GM12875 (cell line): Measurements from ENCODE around the gene SMOC2.

Experiments
- H3K4me3 ChIP-seq: one replicate; pipeline ENCODE4 v1.5.1; 2011; ENCODE audit warnings: low read depth, low read length, control low read depth
- CTCF ChIP-seq: IDR thresholded peaks from 2 replicates; pipeline ENCODE4 v1.5.1; 2011; ENCODE audit warnings: low read depth, mild to moderate bottlenecking, control low read depth, inconsistent platforms, low read length, moderate library complexity, borderline replicate concordance; ENCODE audit not compliant: insufficient read depth

The SMOC2 gene

DNA sequence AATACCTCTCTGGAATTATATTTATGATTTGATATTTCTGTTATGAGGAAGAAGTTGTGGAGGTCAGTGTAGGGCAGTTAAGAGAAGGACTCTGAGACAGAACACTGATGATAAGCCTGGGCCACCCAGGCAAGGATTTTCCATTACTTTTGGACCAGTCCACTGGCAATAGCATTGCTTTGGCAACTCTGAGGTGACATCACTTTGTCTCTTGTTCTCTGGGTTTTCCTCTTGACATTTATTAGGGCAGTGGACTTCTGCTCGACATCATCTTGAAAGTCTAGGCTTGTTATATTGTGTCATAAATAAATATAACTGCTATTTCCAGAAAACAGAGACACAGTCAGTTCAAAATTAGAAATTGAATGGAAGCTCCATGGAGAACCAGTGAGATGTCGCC lies 268.0 kb downstream of the SMOC2 start:
- TF ChIP-seq CTCF, result no peak
- H3K4me3 ChIP-seq, result no peak overlapping the region

DNA sequence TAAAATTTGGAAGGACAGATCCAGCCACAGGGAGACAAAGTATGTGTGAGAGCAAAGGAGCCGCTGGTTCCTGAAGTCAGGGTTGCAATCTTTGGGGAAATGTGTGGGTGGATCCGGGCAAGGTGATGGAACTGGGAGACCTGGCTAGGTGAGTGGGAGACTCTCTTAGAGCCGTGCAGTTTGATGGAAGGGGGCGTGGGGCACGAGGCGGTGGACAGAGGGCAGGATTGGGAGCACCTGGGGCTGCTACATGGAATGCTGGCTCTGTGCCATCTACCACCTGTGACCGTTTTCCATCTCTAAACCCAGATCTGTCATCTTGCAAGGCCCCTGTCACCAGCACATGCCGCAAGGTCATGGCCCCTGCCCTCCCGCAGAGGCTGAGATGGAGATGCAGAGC lies 268.4 kb downstream of the SMOC2 start:
- TF ChIP-seq CTCF, result no peak
- H3K4me3 ChIP-seq, result no peak overlapping the region

DNA sequence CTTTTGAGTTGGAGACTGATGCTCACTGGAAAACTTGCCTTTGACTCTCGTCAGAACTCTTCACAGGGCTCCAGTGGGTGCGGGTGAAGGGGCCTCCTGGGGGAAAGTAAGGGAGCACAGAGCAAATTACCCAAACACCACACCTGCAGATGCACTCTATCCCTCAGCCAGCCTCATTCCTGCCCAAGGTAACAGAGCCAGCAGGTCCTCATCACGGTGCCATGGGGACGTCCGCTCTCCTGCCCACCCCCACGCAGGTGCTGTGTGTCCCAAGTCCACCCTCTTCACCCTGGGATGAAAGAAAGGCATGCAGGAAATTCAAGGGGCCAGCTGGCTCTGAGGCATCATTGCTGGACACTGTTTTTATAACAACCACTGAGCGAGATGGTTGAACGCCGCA lies 269.0 kb downstream of the SMOC2 start:
- no peak for TF ChIP-seq CTCF
- H3K4me3 ChIP-seq, result no peak overlapping the region

DNA sequence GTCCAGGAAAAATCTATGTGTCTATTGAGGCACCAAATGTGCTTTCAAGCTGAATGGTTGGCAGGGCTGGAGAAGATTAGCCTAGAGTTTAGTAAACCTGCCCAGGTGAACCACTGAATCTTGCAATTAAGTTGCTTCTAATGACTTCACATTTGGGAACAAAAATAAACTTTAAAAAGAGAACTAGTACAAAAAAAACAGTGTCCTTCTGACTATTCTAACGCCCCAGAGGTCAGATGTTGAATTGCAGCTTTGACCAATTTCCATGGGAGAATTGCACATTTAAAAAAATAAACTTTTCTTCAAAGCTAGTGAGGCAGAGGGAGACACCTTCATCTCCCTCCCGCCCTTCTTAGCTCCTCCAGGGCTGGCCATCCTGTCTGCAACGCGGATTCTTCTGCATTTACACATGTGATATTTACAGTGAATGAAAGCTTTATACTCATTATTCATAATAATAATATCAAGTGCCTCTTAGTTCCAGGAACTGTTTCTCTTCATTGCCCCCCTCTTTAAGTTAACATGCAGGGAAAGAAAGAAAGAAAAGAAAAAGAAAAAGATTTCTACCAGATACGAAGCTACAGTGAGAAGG lies 270.2 kb downstream of the SMOC2 start:
- no peak for TF ChIP-seq CTCF
- H3K4me3 ChIP-seq, result no peak overlapping the region

DNA sequence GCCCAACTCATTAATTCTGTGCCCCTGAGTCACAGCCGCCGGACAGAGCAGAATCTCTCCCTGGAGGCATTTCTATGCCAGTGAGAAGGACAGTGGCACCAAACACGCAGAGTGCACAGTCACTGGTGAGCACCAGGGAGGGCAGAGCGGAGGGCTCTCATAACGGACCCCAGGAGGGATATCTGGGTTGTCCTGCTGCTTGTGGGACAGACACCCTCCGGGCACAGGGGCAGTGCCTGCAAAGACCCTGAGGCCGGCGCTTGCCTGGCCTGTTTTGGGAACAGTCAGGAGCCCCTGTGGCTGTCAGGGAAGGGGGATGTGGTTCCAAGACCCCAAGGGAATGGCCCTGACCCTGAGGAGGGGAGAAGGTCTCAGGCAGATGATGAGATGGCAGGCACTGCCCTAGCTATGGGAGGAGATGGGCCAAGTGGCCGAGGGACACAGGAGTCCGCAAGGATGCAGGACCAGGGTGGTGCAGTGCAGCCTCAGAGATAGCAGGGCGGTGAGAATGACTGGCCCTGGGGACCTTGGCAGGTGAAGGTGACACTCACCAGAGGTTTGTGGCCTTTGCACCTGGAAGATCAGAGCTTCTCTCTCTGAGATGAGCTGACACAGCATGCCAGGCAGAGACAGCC lies 270.8 kb downstream of the SMOC2 start:
- no peak overlapping the region for H3K4me3 ChIP-seq
- no peak for TF ChIP-seq CTCF

GRCh38 chr6:168712993-168713392 lies 272.0 kb downstream of the SMOC2 start:
- no peak overlapping the region for H3K4me3 ChIP-seq
- no peak for TF ChIP-seq CTCF

GRCh38 chr6:168713839-168714238 lies 272.9 kb downstream of the SMOC2 start:
- no peak for TF ChIP-seq CTCF
- no peak overlapping the region for H3K4me3 ChIP-seq
